Activated B cell treated with CpG ODN at 0.5 μM for 24 hours (primary cell): ENCODE results near the gene DBF4B. TPM values are rescaled to one million over a fixed set of nuclear protein-coding genes. Genes with fewer than 3 reads are reported as not detected.

ENCODE experiments used
- ATAC-seq: fragments of 200-7000 bp; cut with Tn5 transposase; one replicate; pipeline ENCODE4 v1.10.0; 2021; ENCODE audit warnings: low read depth, mild to moderate bottlenecking, moderate library complexity
- CTCF ChIA-PET: fragments of 350-600 bp; sonication (Branson Sonifier 250); formaldehyde crosslinking; loops from one replicate; lab custom pipeline; 2021; ENCODE audit warnings: antibody characterized with exemption; lab: Charles Lee
- POLR2A ChIA-PET: fragments of 350-600 bp; sonication (Branson Sonifier 250); formaldehyde crosslinking; loops from one replicate; lab custom pipeline; 2021; ENCODE audit warnings: antibody characterized with exemption; lab: Charles Lee
- DNase-seq: peaks from one replicate; pipeline ENCODE4 v3.0.0; 2022
- H3K27ac Mint-ChIP-seq: one replicate; pipeline ENCODE4 v1.8.0; 2020; ENCODE audit warnings: mixed read lengths
- H3K27me3 Mint-ChIP-seq: one replicate; pipeline ENCODE4 v1.8.0; 2021; ENCODE audit warnings: mixed read lengths
- H3K36me3 Mint-ChIP-seq: one replicate; pipeline ENCODE4 v1.8.0; 2021; ENCODE audit warnings: low read depth, mixed read lengths
- H3K4me1 Mint-ChIP-seq: one replicate; pipeline ENCODE4 v1.8.0; 2021; ENCODE audit warnings: mixed read lengths
- H3K4me3 Mint-ChIP-seq: one replicate; pipeline ENCODE4 v1.8.0; 2020; ENCODE audit warnings: mild to moderate bottlenecking, mixed read lengths
- H3K9me3 Mint-ChIP-seq: one replicate; pipeline ENCODE4 v1.8.0; 2020; ENCODE audit warnings: mixed read lengths
- CTCF ChIP-seq: fragments of 200-600 bp; IDR thresholded peaks from one replicate; pipeline ENCODE4 v1.8.0; 2022; ENCODE audit warnings: antibody characterized with exemption, mild to moderate bottlenecking
- intact Hi-C: fragments of 100-400 bp; cut with micrococcal nuclease; formaldehyde crosslinking; loops from one replicate; pipeline ENCODE4 v1.15.1; 2024
- total RNA-seq: library from RNA; stranded (reverse); gene quantifications from 2 replicates; pipeline ENCODE4 v1.2.3, GENCODE V29; 2022

DBF4B gene
- total RNA-seq, 1 donor from 2014 or later: 13.8 TPM

- no peak overlapping the region for H3K4me3 Mint-ChIP-seq
- H3K4me1 Mint-ChIP-seq: no peaks in the 10 kb centered on the region
- H3K27ac Mint-ChIP-seq: no peak overlapping the region
- intact Hi-C loops: no loop called here
- POLR2A ChIA-PET: no interaction called here
- CTCF ChIA-PET: no interaction called here
- ATAC-seq (no peak), DNase-seq (no peak)
- TF ChIP-seq CTCF: no peak
- peaks cover 26% of the 10 kb centered on the region for H3K36me3 Mint-ChIP-seq
- H3K9me3 Mint-ChIP-seq: no peaks in the 10 kb centered on the region
- no peaks in the 10 kb centered on the region for H3K27me3 Mint-ChIP-seq
These were observed 39.1 kb downstream of the DBF4B start for GRCh38 chr17:44747566-44747965.

- no peak for ATAC-seq
- TF ChIP-seq CTCF: no peak
- no peak overlapping the region for H3K4me3 Mint-ChIP-seq
- no peak for DNase-seq
- H3K4me1 Mint-ChIP-seq: no peaks in the 10 kb centered on the region
- peaks cover 3% of the 10 kb centered on the region for H3K27me3 Mint-ChIP-seq
- no peaks in the 10 kb centered on the region for H3K9me3 Mint-ChIP-seq
- peaks cover 26% of the 10 kb centered on the region for H3K36me3 Mint-ChIP-seq
- CTCF ChIA-PET: no interaction called here
- H3K27ac Mint-ChIP-seq: no peak overlapping the region
- POLR2A ChIA-PET: no interaction called here
- intact Hi-C loops: no loop called here
These were observed 40.9 kb downstream of the DBF4B start for GRCh38 chr17:44749076-44749979.

GRCh38 chr17:44749980-44750318 is 41.5 kb downstream of the DBF4B start:
- peaks cover 3% of the 10 kb centered on the region for H3K27me3 Mint-ChIP-seq
- no peak overlapping the region for H3K4me3 Mint-ChIP-seq
- no peaks in the 10 kb centered on the region for H3K9me3 Mint-ChIP-seq
- no peak overlapping the region for H3K27ac Mint-ChIP-seq
- intact Hi-C loops: no loop called here
- ATAC-seq (no peak), DNase-seq (no peak)
- CTCF ChIA-PET: no interaction called here
- peaks cover 26% of the 10 kb centered on the region for H3K36me3 Mint-ChIP-seq
- no peaks in the 10 kb centered on the region for H3K4me1 Mint-ChIP-seq
- POLR2A ChIA-PET: no interaction called here
- TF ChIP-seq CTCF: no peak

GRCh38 chr17:44751331-44751730 is 42.9 kb downstream of the DBF4B start:
- Mint-ChIP-seq H3K9me3 (no peaks in the 10 kb centered on the region), H3K4me3 (no peak overlapping the region), H3K27me3 (peaks cover 3% of the 10 kb centered on the region), H3K4me1 (no peaks in the 10 kb centered on the region), H3K27ac (no peak overlapping the region), H3K36me3 (peaks cover 26% of the 10 kb centered on the region)
- ATAC-seq: no peak
- intact Hi-C loops: no loop called here
- TF ChIP-seq CTCF: no peak
- CTCF ChIA-PET: no interaction called here
- no peak for DNase-seq
- POLR2A ChIA-PET: no interaction called here

- no peak overlapping the region for H3K4me3 Mint-ChIP-seq
- peaks cover 3% of the 10 kb centered on the region for H3K27me3 Mint-ChIP-seq
- peaks cover 26% of the 10 kb centered on the region for H3K36me3 Mint-ChIP-seq
- DNase-seq: no peak
- POLR2A ChIA-PET: no interaction called here
- no peak overlapping the region for H3K27ac Mint-ChIP-seq
- intact Hi-C loops: no loop called here
- ATAC-seq: no peak
- no peaks in the 10 kb centered on the region for H3K4me1 Mint-ChIP-seq
- no peak for TF ChIP-seq CTCF
- H3K9me3 Mint-ChIP-seq: no peaks in the 10 kb centered on the region
- CTCF ChIA-PET: no interaction called here
These were observed 43.3 kb downstream of the DBF4B start for GRCh38 chr17:44751806-44752205.
